Mesothelial cell of epicardium (in vitro differentiated cells): Measurements from ENCODE around the gene PREX1. TPM values are rescaled to one million over a fixed set of nuclear protein-coding genes. Genes with fewer than 3 reads are reported as not detected.

Experiments used
- DNase-seq, 2 experiments: peaks; one replicate each; pipeline ENCODE4 v3.0.0; 2021; ENCODE audit warnings: low spot score in 2 of 2; ENCODE audit not compliant: unreplicated experiment in 2 of 2
- H3K27ac Mint-ChIP-seq: 2 replicates; pipeline ENCODE4 v1.8.0; 2021; ENCODE audit warnings: mixed read lengths
- H3K27me3 Mint-ChIP-seq: 2 replicates; pipeline ENCODE4 v1.8.0; 2021; ENCODE audit warnings: low read depth, mixed read lengths
- H3K36me3 Mint-ChIP-seq: 2 replicates; pipeline ENCODE4 v1.8.0; 2021; ENCODE audit warnings: mixed read lengths
- H3K4me1 Mint-ChIP-seq: 2 replicates; pipeline ENCODE4 v1.8.0; 2021; ENCODE audit warnings: mixed read lengths
- H3K4me3 Mint-ChIP-seq: 2 replicates; pipeline ENCODE4 v1.8.0; 2021; ENCODE audit warnings: mild to moderate bottlenecking, moderate library complexity, mixed read lengths
- H3K9me3 Mint-ChIP-seq: 2 replicates; pipeline ENCODE4 v1.8.0; 2021; ENCODE audit warnings: mixed read lengths
- CTCF ChIP-seq: fragments of 200-600 bp; sonication (generic); IDR thresholded peaks from one replicate; pipeline ENCODE4 v1.5.0; 2021; ENCODE audit warnings: antibody characterized with exemption; ENCODE audit not compliant: unreplicated experiment
- total RNA-seq: library from RNA; stranded (reverse); gene quantifications from 3 replicates; pipeline ENCODE4 v1.2.1, GENCODE V29; 2021

Gene PREX1
- total RNA-seq, 1 donor from 2014 or later, result 8.3 TPM

- TF ChIP-seq CTCF, result no peak
- Mint-ChIP-seq H3K36me3 (no peaks in the 10 kb centered on the region), H3K27ac (no peak overlapping the region), H3K4me1 (peaks cover 21% of the 10 kb centered on the region), H3K4me3 (no peak overlapping the region), H3K27me3 (no peaks in the 10 kb centered on the region), H3K9me3 (no peaks in the 10 kb centered on the region)
- no peak for DNase-seq
Measured at GRCh38 chr20:48691523-48691922, 136.3 kb downstream of the PREX1 start.

GRCh38 chr20:48690888-48691287, 136.9 kb downstream of the PREX1 start:
- no peak overlapping the region for H3K4me3 Mint-ChIP-seq
- H3K4me1 Mint-ChIP-seq, result peaks cover 25% of the 10 kb centered on the region
- no peaks in the 10 kb centered on the region for H3K27me3 Mint-ChIP-seq
- H3K27ac Mint-ChIP-seq, result no peak overlapping the region
- no peak for DNase-seq
- H3K9me3 Mint-ChIP-seq, result no peaks in the 10 kb centered on the region
- H3K36me3 Mint-ChIP-seq, result no peaks in the 10 kb centered on the region
- no peak for TF ChIP-seq CTCF

GRCh38 chr20:48689874-48690571, 137.8 kb downstream of the PREX1 start:
- Mint-ChIP-seq H3K27ac (no peak overlapping the region), H3K4me3 (no peak overlapping the region), H3K9me3 (no peaks in the 10 kb centered on the region), H3K27me3 (no peaks in the 10 kb centered on the region), H3K36me3 (no peaks in the 10 kb centered on the region), H3K4me1 (peaks cover 25% of the 10 kb centered on the region)
- no peak for DNase-seq
- TF ChIP-seq CTCF, result no peak

GRCh38 chr20:48689388-48689787, 138.4 kb downstream of the PREX1 start:
- Mint-ChIP-seq H3K9me3 (no peaks in the 10 kb centered on the region), H3K4me3 (no peak overlapping the region), H3K4me1 (peaks cover 25% of the 10 kb centered on the region), H3K27me3 (no peaks in the 10 kb centered on the region), H3K36me3 (no peaks in the 10 kb centered on the region), H3K27ac (no peak overlapping the region)
- TF ChIP-seq CTCF, result no peak
- DNase-seq, result no peak

GRCh38 chr20:48688579-48688978, 139.2 kb downstream of the PREX1 start:
- no peaks in the 10 kb centered on the region for H3K9me3 Mint-ChIP-seq
- no peak for DNase-seq
- H3K4me1 Mint-ChIP-seq, result peaks cover 25% of the 10 kb centered on the region
- no peaks in the 10 kb centered on the region for H3K36me3 Mint-ChIP-seq
- no peak overlapping the region for H3K27ac Mint-ChIP-seq
- no peaks in the 10 kb centered on the region for H3K27me3 Mint-ChIP-seq
- H3K4me3 Mint-ChIP-seq, result no peak overlapping the region
- no peak for TF ChIP-seq CTCF
